Stromal cell of bone marrow (primary cell): Measurements from ENCODE around the gene ESPL1.
A peak's percentile ranks its signal among the peaks of the same experiment; 100 is the strongest.
"Not testable (repeated sequence)": the region's sequence is repeated elsewhere in the genome, so short reads cannot be mapped to it uniquely, and the experiment has no call there.

Source experiments
- DNase-seq: peaks from one replicate; pipeline ENCODE4 v3.0.0-alpha.2; 2012; ENCODE audit warnings: low read depth

The ESPL1 gene

GRCh38 chr12:53259891-53260290 is 8.2 kb upstream of the ESPL1 start:
- no peak for DNase-seq

- DNase-seq = no peak
These were observed 2.3 kb upstream of the ESPL1 start for GRCh38 chr12:53265783-53266182.

- no peak for DNase-seq
These were observed 647 bp upstream of the ESPL1 start for GRCh38 chr12:53267306-53267998.

GRCh38 chr12:53268630-53269562 is 797 bp downstream of the ESPL1 start:
- no peak for DNase-seq

- no peak for DNase-seq
These were observed 6.3 kb downstream of the ESPL1 start for GRCh38 chr12:53274445-53274844.

GRCh38 chr12:53276511-53276910 is 8.4 kb downstream of the ESPL1 start:
- DNase-seq = no peak

- no peak for DNase-seq
These were observed 9.9 kb downstream of the ESPL1 start for GRCh38 chr12:53277981-53278380.

- no peak for DNase-seq
These were observed 11.3 kb downstream of the ESPL1 start for GRCh38 chr12:53279283-53279869.

- DNase-seq = no peak
These were observed 11.9 kb downstream of the ESPL1 start for GRCh38 chr12:53279888-53280498.

- DNase-seq = no peak
These were observed 18.3 kb downstream of the ESPL1 start for GRCh38 chr12:53286448-53286847.

GRCh38 chr12:53287741-53288216 is 19.7 kb downstream of the ESPL1 start:
- peak; percentile 36 for DNase-seq

GRCh38 chr12:53288322-53288721 is 20.2 kb downstream of the ESPL1 start:
- no peak for DNase-seq

- peak; percentile 16 for DNase-seq
These were observed 21.8 kb downstream of the ESPL1 start for GRCh38 chr12:53289891-53290290.

GRCh38 chr12:53290661-53291060 is 22.6 kb downstream of the ESPL1 start:
- DNase-seq = no peak

GRCh38 chr12:53292426-53292825 is 24.3 kb downstream of the ESPL1 start:
- no peak for DNase-seq

- peak; percentile 88 for DNase-seq
These were observed 27.2 kb downstream of the ESPL1 start, which contains the start of gene PFDN5 for GRCh38 chr12:53295070-53295890. PFDN5 (plus strand) TSS chr12:53295542; CDS start chr12:53295568, 26 bp downstream.

GRCh38 chr12:53295891-53296219 is 27.8 kb downstream of the ESPL1 start:
- DNase-seq = no peak

- DNase-seq = not testable (repeated sequence)
These were observed 29.0 kb downstream of the ESPL1 start for GRCh38 chr12:53297106-53297505.

- DNase-seq = peak; percentile 88
These were observed 30.1 kb downstream of the ESPL1 start for GRCh38 chr12:53298164-53298563.

GRCh38 chr12:53299101-53299453 is 31.0 kb downstream of the ESPL1 start:
- DNase-seq = peak; percentile 76

- DNase-seq = peak; percentile 72
These were observed 31.5 kb downstream of the ESPL1 start, which contains the start of gene MYG1 for GRCh38 chr12:53299454-53300180. MYG1 (plus strand) TSS chr12:53299695; CDS start chr12:53299738, 43 bp downstream.
